H1 (cell line): ENCODE data around the gene MICALL1. TPM values are rescaled to one million over a fixed set of nuclear protein-coding genes. Genes with fewer than 3 reads are reported as not detected.

Experiments used
- ASH2L ChIP-seq: fragments of 200-600, 300-600 bp; sonication (generic); IDR thresholded peaks from one replicate; pipeline ENCODE4 v1.7.1; 2017; ENCODE audit warnings: low read length
- BACH1 ChIP-seq: IDR thresholded peaks from 2 replicates; pipeline ENCODE4 v1.6.1; 2012; ENCODE audit warnings: low read length, improper control_type of control experiment
- CBX5 ChIP-seq: fragments of 300-800, 300-1000 bp; sonication (generic); IDR thresholded peaks from 2 replicates; pipeline ENCODE4 v1.7.1; 2016; ENCODE audit warnings: antibody characterized with exemption, low read length, low read depth
- CHD7 ChIP-seq: fragments of 300-600 bp; sonication (generic); IDR thresholded peaks from 2 replicates; pipeline ENCODE4 v1.7.1; 2012; ENCODE audit warnings: low read length, moderate library complexity, mild to moderate bottlenecking, inconsistent platforms; ENCODE audit not compliant: insufficient replicate concordance
- NRF1 ChIP-seq: IDR thresholded peaks from 2 replicates; pipeline ENCODE4 v1.6.1; 2011; ENCODE audit warnings: mild to moderate bottlenecking, low read depth, low read length, improper control_type of control experiment
- PHF8 ChIP-seq: fragments of 200-600 bp; sonication (generic); conservative IDR thresholded peaks from 2 replicates; pipeline ENCODE4 v1.7.1; 2012; ENCODE audit warnings: low read depth, mild to moderate bottlenecking, inconsistent platforms, low read length, moderate library complexity
- POU5F1 ChIP-seq: IDR thresholded peaks from 2 replicates; pipeline ENCODE4 v1.6.1; 2011; ENCODE audit warnings: low read depth, mild to moderate bottlenecking, low read length, moderate library complexity
- RNF2 ChIP-seq: fragments of 200-900, 300-1000 bp; sonication (generic); IDR thresholded peaks from 2 replicates; pipeline ENCODE4 v1.7.1; 2016; ENCODE audit warnings: borderline replicate concordance, low read depth, mild to moderate bottlenecking, antibody characterized with exemption, low read length; ENCODE audit not compliant: poor library complexity, severe bottlenecking; ENCODE audit errors: missing control alignments
- SAP30 ChIP-seq: fragments of 300-600 bp; sonication (generic); IDR thresholded peaks from 2 replicates; pipeline ENCODE4 v1.7.1; 2012; ENCODE audit warnings: low read length, moderate library complexity, mild to moderate bottlenecking, inconsistent platforms; ENCODE audit not compliant: insufficient read depth, insufficient replicate concordance
- SIRT6 ChIP-seq: IDR thresholded peaks from one replicate; pipeline ENCODE4 v1.7.1; 2012; ENCODE audit warnings: low read length, inconsistent platforms
- SP2 ChIP-seq: IDR thresholded peaks from 2 replicates; pipeline ENCODE4 v1.6.1; 2012; ENCODE audit warnings: mild to moderate bottlenecking, low read length, inconsistent platforms
- polyA plus RNA-seq, 7 experiments: library from polyadenylated mRNA; depleted of rRNA in 3 of 7; stranded (reverse) in 5 of 7; unstranded in 2 of 7; fragments of >200 nt in 5 of 7; fragments of 200-250 nt in 2 of 7; gene quantifications; 1 replicate in 5 of 7; 2 replicates in 1 of 7; 4 replicates in 1 of 7; pipeline versions ENCODE4 v1.2.1 to v1.2.3, GENCODE V29; 2011 to 2013; ENCODE audit warnings: missing spikeins in 2 of 7, mixed read lengths in 2 of 7
- total RNA-seq: library from RNA; stranded (reverse); fragmentation: NEBNext Ultra II Directional; extraction: Animal tissue kit (Norgen Biotek cat#: 25700); gene quantifications from 2 replicates; pipeline ENCODE4 v1.2.1, GENCODE V29; 2021

MICALL1 gene
- total and polyA plus RNA-seq, 2 of the 8 experiments (the other 6 are each of a cell fraction or from before 2014, with no cell fraction given): 17.7 to 32.1 TPM

GRCh38 chr22:37982151-37982785, 76.2 kb downstream of the MICALL1 start (continued):
- TF ChIP-seq CHD7: no peak
- no peak for TF ChIP-seq POU5F1
- TF ChIP-seq PHF8: no peak
- TF ChIP-seq CBX5: no peak
- no peak for TF ChIP-seq BACH1
- TF ChIP-seq NRF1: no peak
- TF ChIP-seq SP2: no peak
- no peak for TF ChIP-seq RNF2
- TF ChIP-seq ASH2L: no peak
- TF ChIP-seq SIRT6: no peak
- TF ChIP-seq SAP30: no peak
